ENCODE data around the gene COMTD1.

The COMTD1 gene

DNA sequence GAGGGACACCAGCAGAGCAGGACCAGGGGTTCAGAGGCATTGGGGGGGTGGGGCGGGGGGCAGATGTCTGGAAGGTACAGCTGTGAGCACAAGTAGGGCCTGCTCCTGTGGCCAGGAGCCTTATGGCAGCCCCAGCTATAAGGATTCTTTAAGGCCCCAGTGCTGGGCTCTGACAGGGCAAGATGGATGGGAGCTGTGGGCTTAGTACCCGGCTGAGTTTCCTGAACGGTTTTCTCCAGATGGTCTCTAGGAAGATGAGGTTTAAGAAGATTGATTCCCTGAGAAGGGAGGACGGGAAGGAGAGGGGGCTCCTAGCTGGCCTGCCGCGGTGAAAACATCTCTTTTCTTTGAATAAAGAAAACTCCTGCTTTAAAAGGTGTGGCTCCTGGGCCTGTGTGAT lies 30.1 kb upstream of the COMTD1 start:
- no peaks in the 10 kb centered on the region for H3K36me3 ChIP-seq (ENCODE audit: control insufficient read depth, insufficient read depth, low read length)
- H3K27me3 ChIP-seq (replicated peaks; ENCODE audit: control insufficient read depth, insufficient read depth, low read length): no peaks in the 10 kb centered on the region
- no peak for DNase-seq (ENCODE audit: extremely low read depth, insufficient read length)
- H3K4me3 ChIP-seq (replicated peaks; ENCODE audit: low read depth, low read length): no peak overlapping the region
- TF ChIP-seq, protein P1, sequence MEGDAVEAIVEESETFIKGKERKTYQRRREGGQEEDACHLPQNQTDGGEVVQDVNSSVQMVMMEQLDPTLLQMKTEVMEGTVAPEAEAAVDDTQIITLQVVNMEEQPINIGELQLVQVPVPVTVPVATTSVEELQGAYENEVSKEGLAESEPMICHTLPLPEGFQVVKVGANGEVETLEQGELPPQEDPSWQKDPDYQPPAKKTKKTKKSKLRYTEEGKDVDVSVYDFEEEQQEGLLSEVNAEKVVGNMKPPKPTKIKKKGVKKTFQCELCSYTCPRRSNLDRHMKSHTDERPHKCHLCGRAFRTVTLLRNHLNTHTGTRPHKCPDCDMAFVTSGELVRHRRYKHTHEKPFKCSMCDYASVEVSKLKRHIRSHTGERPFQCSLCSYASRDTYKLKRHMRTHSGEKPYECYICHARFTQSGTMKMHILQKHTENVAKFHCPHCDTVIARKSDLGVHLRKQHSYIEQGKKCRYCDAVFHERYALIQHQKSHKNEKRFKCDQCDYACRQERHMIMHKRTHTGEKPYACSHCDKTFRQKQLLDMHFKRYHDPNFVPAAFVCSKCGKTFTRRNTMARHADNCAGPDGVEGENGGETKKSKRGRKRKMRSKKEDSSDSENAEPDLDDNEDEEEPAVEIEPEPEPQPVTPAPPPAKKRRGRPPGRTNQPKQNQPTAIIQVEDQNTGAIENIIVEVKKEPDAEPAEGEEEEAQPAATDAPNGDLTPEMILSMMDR (IDR thresholded peaks at IDR 0.05; ENCODE audit: insufficient read depth, low read length, poor library complexity, severe bottlenecking): no peak

GRCh38 chr10:75263806-75264205 lies 28.0 kb upstream of the COMTD1 start:
- no peak for DNase-seq (ENCODE audit: extremely low read depth, insufficient read length)
- Histone ChIP-seq H3K27me3 (replicated peaks; ENCODE audit: control insufficient read depth, insufficient read depth, low read length) (no peaks in the 10 kb centered on the region), H3K36me3 (ENCODE audit: control insufficient read depth, insufficient read depth, low read length) (no peaks in the 10 kb centered on the region), H3K4me3 (replicated peaks; ENCODE audit: low read depth, low read length) (no peak overlapping the region)
- TF ChIP-seq, protein P1 (IDR thresholded peaks at IDR 0.05; ENCODE audit: insufficient read depth, low read length, poor library complexity, severe bottlenecking): no peak

DNA sequence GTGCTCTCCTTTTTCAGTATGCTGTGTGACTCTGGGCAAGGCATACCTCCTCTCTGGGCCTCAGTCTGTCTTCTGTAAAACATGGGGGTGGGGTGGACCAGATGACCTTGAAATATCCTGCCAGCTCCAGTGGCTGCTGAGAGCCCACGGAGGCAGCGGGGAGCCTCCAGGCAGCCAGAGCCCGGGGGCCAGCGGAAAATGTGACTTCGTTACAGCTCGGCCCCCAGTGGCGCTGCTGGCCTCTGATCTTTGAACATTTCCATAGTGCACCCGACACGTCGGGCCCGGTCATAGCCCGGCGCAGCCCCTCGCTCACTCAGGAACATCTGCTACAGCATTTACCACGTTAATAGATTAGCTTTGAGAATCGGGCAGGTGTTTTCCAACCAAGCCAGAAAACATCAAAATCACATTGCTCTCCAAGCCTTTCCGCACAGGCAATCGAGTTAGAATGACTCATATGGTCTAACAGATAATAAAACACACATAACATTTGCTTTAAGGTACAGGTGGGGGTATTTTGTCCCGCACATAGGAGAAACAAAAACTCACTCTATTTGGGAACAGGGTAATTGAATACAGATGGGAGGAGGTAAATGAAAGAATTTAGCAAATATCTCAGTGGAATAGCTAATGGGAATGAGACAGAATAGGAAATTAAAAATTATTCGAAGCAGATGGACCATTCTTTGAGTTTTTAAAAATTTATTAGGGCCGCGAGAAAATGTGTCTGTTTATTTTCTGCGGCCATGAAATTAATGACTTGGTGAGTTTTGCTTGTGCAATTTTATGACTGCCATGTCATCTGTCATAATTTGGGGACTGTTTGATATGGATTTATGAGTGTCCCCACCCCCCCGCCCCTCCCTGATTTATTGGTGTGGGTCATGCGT lies 26.3 kb upstream of the COMTD1 start:
- no peak overlapping the region for H3K4me3 ChIP-seq (replicated peaks; ENCODE audit: low read depth, low read length)
- no peak for DNase-seq (ENCODE audit: extremely low read depth, insufficient read length)
- TF ChIP-seq, protein P1 (IDR thresholded peaks at IDR 0.05; ENCODE audit: insufficient read depth, low read length, poor library complexity, severe bottlenecking): no peak
- no peaks in the 10 kb centered on the region for H3K36me3 ChIP-seq (ENCODE audit: control insufficient read depth, insufficient read depth, low read length)
- no peaks in the 10 kb centered on the region for H3K27me3 ChIP-seq (replicated peaks; ENCODE audit: control insufficient read depth, insufficient read depth, low read length)

DNA sequence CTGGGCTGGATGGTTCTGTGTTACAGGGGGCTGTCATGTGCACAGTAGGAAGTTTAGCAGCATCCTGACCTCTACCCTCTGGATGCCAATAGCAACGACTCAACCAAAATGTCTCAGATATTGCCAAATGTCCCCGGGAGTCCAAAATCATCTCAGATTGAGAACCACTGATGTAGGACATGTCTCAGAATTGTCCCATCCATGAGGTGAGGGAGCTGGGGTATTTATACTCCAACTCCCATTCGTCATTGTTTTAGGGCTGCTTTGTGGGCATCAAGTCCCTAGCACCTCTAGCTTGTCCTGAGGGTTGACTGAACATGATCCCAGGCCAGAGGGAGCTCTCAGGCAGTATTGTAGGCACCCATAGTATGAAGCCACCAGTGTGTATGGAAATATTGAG lies 25.2 kb upstream of the COMTD1 start:
- H3K36me3 ChIP-seq (ENCODE audit: control insufficient read depth, insufficient read depth, low read length): no peaks in the 10 kb centered on the region
- H3K4me3 ChIP-seq (replicated peaks; ENCODE audit: low read depth, low read length): no peak overlapping the region
- TF ChIP-seq, protein P1 (IDR thresholded peaks at IDR 0.05; ENCODE audit: insufficient read depth, low read length, poor library complexity, severe bottlenecking): no peak
- no peak for DNase-seq (ENCODE audit: extremely low read depth, insufficient read length)
- H3K27me3 ChIP-seq (replicated peaks; ENCODE audit: control insufficient read depth, insufficient read depth, low read length): no peaks in the 10 kb centered on the region

GRCh38 chr10:75254739-75255138 lies 19.0 kb upstream of the COMTD1 start:
- Histone ChIP-seq H3K36me3 (ENCODE audit: control insufficient read depth, insufficient read depth, low read length) (no peaks in the 10 kb centered on the region), H3K27me3 (replicated peaks; ENCODE audit: control insufficient read depth, insufficient read depth, low read length) (no peaks in the 10 kb centered on the region), H3K4me3 (replicated peaks; ENCODE audit: low read depth, low read length) (no peak overlapping the region)
- TF ChIP-seq, protein P1 (IDR thresholded peaks at IDR 0.05; ENCODE audit: insufficient read depth, low read length, poor library complexity, severe bottlenecking): no peak
- no peak for DNase-seq (ENCODE audit: extremely low read depth, insufficient read length)

Measured in GM06990 (cell line).